ENCODE results near the gene PIK3R6. TPM values are rescaled to one million over a fixed set of nuclear protein-coding genes. Genes with fewer than 3 reads are reported as not detected.

The PIK3R6 gene
- total and polyA plus RNA-seq, 10 of the 15 experiments (the other 5 are each of a cell fraction or from before 2014, with no cell fraction given), result 6.7 to 146 (median 68.2) TPM

GRCh38 chr17:8792646-8793045, 74.8 kb downstream of the PIK3R6 start:
- CTCF ChIA-PET, result interaction anchor here (1.2 kb wide), 1 partner anchor 205 kb away, joined by 6 read pairs; no protein-coding TSS in a partner anchor
- Histone ChIP-seq H3K9ac (ENCODE audit: control insufficient read depth, insufficient read depth, low read length) (no peak overlapping the region), H3K27me3 (replicated peaks in 1 of 2; ENCODE audit: control insufficient read depth in 2 of 2, insufficient read depth in 2 of 2, low read length in 1 of 2) (no peaks in the 10 kb centered on the region), H3K4me3 (no peak overlapping the region), H4K20me1 (ENCODE audit: control insufficient read depth, insufficient read depth) (no peaks in the 10 kb centered on the region), H3K4me1 (ENCODE audit: control insufficient read depth, insufficient read depth, low read length) (no peaks in the 10 kb centered on the region), H2AFZ (ENCODE audit: control insufficient read depth, low read depth, low read length) (no peak overlapping the region), H3K4me2 (ENCODE audit: control insufficient read depth, insufficient read depth) (no peak overlapping the region), H3K9me3 (replicated peaks; ENCODE audit: control insufficient read depth, insufficient read depth, low read length) (no peaks in the 10 kb centered on the region), H3K27ac (ENCODE audit: control insufficient read depth, insufficient read depth) (no peak overlapping the region), H3K36me3 (ENCODE audit: control insufficient read depth in 2 of 2, insufficient read depth in 2 of 2, low read length in 1 of 2) (peaks cover 0 to 3% of the 10 kb centered on the region in 2 experiments; a peak in 3 of 4 replicates), H3K79me2 (ENCODE audit: control insufficient read depth, insufficient read depth, low read length) (no peaks in the 10 kb centered on the region)
- in situ Hi-C loops (cut with MboI), result no loop called here
- DNase-seq (ENCODE audit: low read depth, low spot score), result no peak
- RAD21 ChIA-PET (ENCODE audit: unreplicated experiment), result interaction anchor here (1.5 kb wide), 1 partner anchor 16 kb away, joined by 3 read pairs; no protein-coding TSS in a partner anchor
- POLR2A ChIA-PET, result interaction anchor here (1.1 kb wide), 1 partner anchor 14 kb away, joined by 3 read pairs; no protein-coding TSS in a partner anchor
- no peak for ATAC-seq
- BruUV-seq (replicated peaks), result no TSS peak
- SMC1A ChIA-PET (ENCODE audit: uncharacterized antibody, unreplicated experiment), result interaction anchor here (1.2 kb wide), 2 partner anchors 9 to 57 kb away, joined by 3 read pairs; no protein-coding TSS in a partner anchor
- FAIRE-seq, result no peak
- WGBS (ENCODE audit: insufficient coverage, insufficient replicate concordance, low lambda C conversion rate, missing lambda C conversion rate), result 59% methylated on average over 6 of the region's 6 CpGs
- intact Hi-C loops (cut with micrococcal nuclease; ENCODE audit: unreplicated experiment), result no loop called here
- TF ChIP-seq TARDBP (IDR thresholded peaks at IDR 0.05; ENCODE audit: borderline replicate concordance) (no peak), KLF5 (IDR thresholded peaks at IDR 0.05; ENCODE audit: partially characterized antibody) (no peak), CHD2 (IDR thresholded peaks at IDR 0.05; ENCODE audit: borderline replicate concordance, low read depth, low read length) (no peak), BMI1 (IDR thresholded peaks at IDR 0.05; ENCODE audit: borderline replicate concordance) (no peak)

GRCh38 chr17:8791910-8792270, 75.6 kb downstream of the PIK3R6 start:
- in situ Hi-C loops (cut with MboI), result no loop called here
- no peak for TF ChIP-seq BCL11A (IDR thresholded peaks at IDR 0.05; ENCODE audit: low read depth, low read length)
- TF ChIP-seq ZNF24 (IDR thresholded peaks at IDR 0.05), result no peak
- no peak for TF ChIP-seq POLR2AphosphoS5 (IDR thresholded peaks at IDR 0.05; ENCODE audit: low read length)
- TF ChIP-seq MLLT1 (IDR thresholded peaks at IDR 0.05), result no peak
- no peak for TF ChIP-seq NR2F1 (conservative IDR thresholded peaks at IDR 0.05)
- TF ChIP-seq RBBP5 (conservative IDR thresholded peaks at IDR 0.05), result no peak
- TF ChIP-seq ZBTB4 (CRISPR knock-in tag; IDR thresholded peaks at IDR 0.05), result no peak
- no peak for TF ChIP-seq FOXM1 (IDR thresholded peaks at IDR 0.05; ENCODE audit: low read depth, low read length)
- no peak for TF ChIP-seq SIX5 (IDR thresholded peaks at IDR 0.05; ENCODE audit: low read depth, low read length, severe bottlenecking)
- no peak for TF ChIP-seq MXI1 (IDR thresholded peaks at IDR 0.05; ENCODE audit: low read depth, low read length)
- no peak for TF ChIP-seq WRNIP1 (IDR thresholded peaks at IDR 0.05; ENCODE audit: borderline replicate concordance, low read depth, low read length)

More at GRCh38 chr17:8791910-8792270, 75.6 kb downstream of the PIK3R6 start:
- H3K9ac ChIP-seq (ENCODE audit: control insufficient read depth, insufficient read depth, low read length), result no peak overlapping the region
- ATAC-seq, result peak; percentile 29
- WGBS (ENCODE audit: insufficient coverage, insufficient replicate concordance, low lambda C conversion rate, missing lambda C conversion rate), result 73% methylated on average over 2 of the region's 2 CpGs
- no peaks in the 10 kb centered on the region for H3K79me2 ChIP-seq (ENCODE audit: control insufficient read depth, insufficient read depth, low read length)
- no peak overlapping the region for H3K27ac ChIP-seq (ENCODE audit: control insufficient read depth, insufficient read depth)
- H3K4me3 ChIP-seq, result no peak overlapping the region
- DNase-seq (ENCODE audit: low read depth, low spot score), result no peak
- no peaks in the 10 kb centered on the region; a peak in 2 of 4 replicates for H3K36me3 ChIP-seq (ENCODE audit: control insufficient read depth in 2 of 2, insufficient read depth in 2 of 2, low read length in 1 of 2)
- ChIA-PET RAD21 (ENCODE audit: unreplicated experiment) (interaction anchor here (1.5 kb wide), 1 partner anchor 16 kb away, joined by 3 read pairs; no protein-coding TSS in a partner anchor), SMC1A (ENCODE audit: uncharacterized antibody, unreplicated experiment) (interaction anchor here (1.2 kb wide), 2 partner anchors 9 to 58 kb away, joined by 3 read pairs; no protein-coding TSS in a partner anchor), POLR2A (interaction anchor here (1.1 kb wide), 1 partner anchor 15 kb away, joined by 3 read pairs; no protein-coding TSS in a partner anchor), CTCF (interaction anchor here (1.2 kb wide), 1 partner anchor 206 kb away, joined by 6 read pairs; no protein-coding TSS in a partner anchor)
- no peaks in the 10 kb centered on the region for H3K4me1 ChIP-seq (ENCODE audit: control insufficient read depth, insufficient read depth, low read length)
- no peak overlapping the region for H2AFZ ChIP-seq (ENCODE audit: control insufficient read depth, low read depth, low read length)
- no TSS peak for BruUV-seq (replicated peaks)
- no peak for FAIRE-seq
- H3K27me3 ChIP-seq (replicated peaks in 1 of 2; ENCODE audit: control insufficient read depth in 2 of 2, insufficient read depth in 2 of 2, low read length in 1 of 2), result no peaks in the 10 kb centered on the region
- no peaks in the 10 kb centered on the region for H3K9me3 ChIP-seq (replicated peaks; ENCODE audit: control insufficient read depth, insufficient read depth, low read length)
- no peaks in the 10 kb centered on the region for H4K20me1 ChIP-seq (ENCODE audit: control insufficient read depth, insufficient read depth)
- intact Hi-C loops (cut with micrococcal nuclease; ENCODE audit: unreplicated experiment), result no loop called here
- no peak overlapping the region for H3K4me2 ChIP-seq (ENCODE audit: control insufficient read depth, insufficient read depth)

Measured in GM12878 (cell line).